Osteoblast (primary cell): Measurements from ENCODE around the gene PDYN. TPM values are rescaled to one million over a fixed set of nuclear protein-coding genes. Genes with fewer than 3 reads are reported as not detected.

Experiments
- DNase-seq: peaks from one replicate; pipeline ENCODE4 v3.0.0; 2011; ENCODE audit warnings: low spot score, mixed read lengths; ENCODE audit not compliant: insufficient read length; ENCODE audit errors: missing footprints
- H2AFZ ChIP-seq: 2 replicates; pipeline ENCODE4 v1.6.0; 2011; ENCODE audit warnings: mild to moderate bottlenecking, low read length
- H3K27ac ChIP-seq: 2 replicates; pipeline ENCODE4 v1.5.1; 2011; ENCODE audit warnings: mild to moderate bottlenecking, low read depth, low read length, moderate library complexity
- H3K27me3 ChIP-seq: 2 replicates; pipeline ENCODE4 v1.6.0; 2012; ENCODE audit warnings: mild to moderate bottlenecking, control low read depth, inconsistent platforms, low read length, moderate library complexity; ENCODE audit not compliant: insufficient read depth
- H3K36me3 ChIP-seq: 2 replicates; pipeline ENCODE4 v1.5.1; 2011; ENCODE audit warnings: mild to moderate bottlenecking, low read length, control low read depth, moderate library complexity; ENCODE audit not compliant: insufficient read depth
- H3K4me1 ChIP-seq: 2 replicates; pipeline ENCODE4 v1.5.1; 2011; ENCODE audit warnings: mild to moderate bottlenecking, low read length, control low read depth, moderate library complexity; ENCODE audit not compliant: insufficient read depth
- H3K4me2 ChIP-seq: 2 replicates; pipeline ENCODE4 v1.6.0; 2011; ENCODE audit warnings: mild to moderate bottlenecking, low read length; ENCODE audit not compliant: insufficient read depth
- H3K4me3 ChIP-seq: fragments of 200-600 bp; sonication (generic); 3 replicates; pipeline ENCODE4 v1.5.1; 2012; ENCODE audit warnings: mild to moderate bottlenecking, low read length, inconsistent platforms; ENCODE audit not compliant: insufficient read depth
- H3K79me2 ChIP-seq: 2 replicates; pipeline ENCODE4 v1.6.0; 2012; ENCODE audit warnings: mild to moderate bottlenecking, low read length, control low read depth, inconsistent platforms; ENCODE audit not compliant: insufficient read depth
- H3K9me3 ChIP-seq: 2 replicates; pipeline ENCODE4 v1.5.1; 2011; ENCODE audit warnings: low read depth, low read length, control low read depth
- H4K20me1 ChIP-seq: 2 replicates; pipeline ENCODE4 v1.6.0; 2012; ENCODE audit warnings: mild to moderate bottlenecking, low read length, control low read depth; ENCODE audit not compliant: insufficient read depth
- total RNA-seq: library from RNA; depleted of rRNA; stranded (reverse); fragments of >200 nt; gene quantifications from 2 replicates; pipeline ENCODE4 v1.2.3, GENCODE V29; 2012
- TF ChIP-seq, protein P1 (sequence below): IDR thresholded peaks from 2 replicates; pipeline ENCODE4 v1.5.1; 2011; ENCODE audit warnings: mild to moderate bottlenecking, low read depth, low read length, moderate library complexity; ENCODE audit errors: extremely low read depth

PDYN gene
- total RNA-seq, 1 donor, result not detected

DNA sequence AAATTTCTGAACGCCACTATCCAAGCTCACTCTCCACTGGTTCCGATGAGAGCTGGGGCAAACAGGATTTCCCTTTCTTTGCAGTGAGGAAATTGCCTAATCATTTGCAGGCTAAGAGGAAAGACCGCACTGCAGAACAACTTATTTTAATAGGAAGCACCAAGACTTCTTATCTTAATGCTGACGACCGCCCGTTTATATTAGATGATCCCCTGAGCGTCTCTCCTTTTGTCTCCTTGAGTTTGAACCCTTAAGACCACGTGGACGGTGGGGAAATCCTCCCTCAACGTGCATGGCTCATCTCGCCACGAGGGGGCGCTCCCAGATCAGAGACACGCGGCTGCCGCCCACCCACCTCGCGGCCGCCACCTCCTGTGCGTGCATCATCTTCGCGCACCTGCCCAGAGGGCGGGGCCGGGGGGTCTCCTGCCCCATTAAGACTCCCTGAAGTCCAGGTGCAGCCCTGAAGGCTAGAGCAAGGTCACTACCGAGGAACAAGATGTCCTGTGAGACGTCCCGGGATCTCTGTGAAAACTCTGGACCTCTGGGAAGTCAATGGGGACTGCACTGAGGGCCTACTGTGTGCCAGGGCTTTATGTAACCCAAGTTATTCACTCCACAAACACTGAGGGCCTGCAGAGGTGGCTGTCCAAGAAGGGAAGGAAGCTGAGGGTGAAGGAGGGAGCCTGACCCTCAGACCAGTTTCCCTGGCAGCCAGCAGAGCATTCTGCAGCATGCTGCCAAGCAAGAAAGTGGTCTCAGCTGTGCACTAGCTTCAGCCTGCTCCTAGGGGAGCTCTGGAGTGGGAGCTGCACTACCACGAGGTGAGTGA is 28.1 kb downstream of the PDYN start:
- no peak overlapping the region for H3K27ac ChIP-seq
- no peaks in the 10 kb centered on the region for H4K20me1 ChIP-seq
- TF ChIP-seq, protein P1, sequence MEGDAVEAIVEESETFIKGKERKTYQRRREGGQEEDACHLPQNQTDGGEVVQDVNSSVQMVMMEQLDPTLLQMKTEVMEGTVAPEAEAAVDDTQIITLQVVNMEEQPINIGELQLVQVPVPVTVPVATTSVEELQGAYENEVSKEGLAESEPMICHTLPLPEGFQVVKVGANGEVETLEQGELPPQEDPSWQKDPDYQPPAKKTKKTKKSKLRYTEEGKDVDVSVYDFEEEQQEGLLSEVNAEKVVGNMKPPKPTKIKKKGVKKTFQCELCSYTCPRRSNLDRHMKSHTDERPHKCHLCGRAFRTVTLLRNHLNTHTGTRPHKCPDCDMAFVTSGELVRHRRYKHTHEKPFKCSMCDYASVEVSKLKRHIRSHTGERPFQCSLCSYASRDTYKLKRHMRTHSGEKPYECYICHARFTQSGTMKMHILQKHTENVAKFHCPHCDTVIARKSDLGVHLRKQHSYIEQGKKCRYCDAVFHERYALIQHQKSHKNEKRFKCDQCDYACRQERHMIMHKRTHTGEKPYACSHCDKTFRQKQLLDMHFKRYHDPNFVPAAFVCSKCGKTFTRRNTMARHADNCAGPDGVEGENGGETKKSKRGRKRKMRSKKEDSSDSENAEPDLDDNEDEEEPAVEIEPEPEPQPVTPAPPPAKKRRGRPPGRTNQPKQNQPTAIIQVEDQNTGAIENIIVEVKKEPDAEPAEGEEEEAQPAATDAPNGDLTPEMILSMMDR, result peak; percentile 89
- H2AFZ ChIP-seq, result peak overlapping the region; percentile 1
- H3K4me3 ChIP-seq, result peak overlapping the region; percentile 15
- DNase-seq, result peak; percentile 81
- H3K27me3 ChIP-seq, result peaks cover 68% of the 10 kb centered on the region
- no peaks in the 10 kb centered on the region for H3K9me3 ChIP-seq
- peaks cover 4% of the 10 kb centered on the region for H3K4me1 ChIP-seq
- no peaks in the 10 kb centered on the region for H3K36me3 ChIP-seq
- peak overlapping the region; percentile 61 for H3K4me2 ChIP-seq
- no peaks in the 10 kb centered on the region for H3K79me2 ChIP-seq

DNA sequence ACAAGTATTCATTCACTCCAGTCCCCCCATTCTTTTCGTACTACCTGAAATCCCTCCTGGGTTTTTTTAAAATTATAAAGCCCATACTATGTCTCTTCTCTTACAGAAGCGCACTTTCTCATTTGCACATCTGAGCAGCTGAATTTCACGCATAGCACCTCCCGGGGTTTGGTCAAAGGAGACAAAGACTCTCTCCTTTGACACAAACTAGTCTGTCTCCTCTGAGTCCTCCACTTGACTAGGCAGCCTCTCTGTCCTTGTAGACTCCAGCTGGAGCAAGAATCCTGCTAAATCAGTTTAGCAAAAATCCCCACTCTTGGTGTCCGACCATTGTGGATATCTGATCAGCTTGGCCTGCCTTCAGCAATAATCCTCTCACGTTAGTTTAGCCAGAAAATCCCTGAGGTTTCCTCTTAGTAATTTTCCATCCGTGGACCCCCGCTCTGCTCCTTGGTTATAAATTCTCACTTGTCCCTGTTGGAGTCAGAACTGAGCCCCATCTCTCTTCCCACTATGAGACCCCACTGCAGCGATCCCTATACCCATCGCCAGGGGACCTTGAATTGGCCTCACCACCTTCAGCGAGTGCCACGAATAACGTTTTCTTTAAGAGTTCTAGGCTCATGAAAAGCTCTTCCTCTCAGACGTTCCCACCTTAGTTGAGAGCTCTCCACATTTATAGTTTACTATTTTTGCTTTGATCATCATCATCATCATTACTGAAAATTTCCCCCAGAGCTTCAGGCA is 29.0 kb downstream of the PDYN start:
- Histone ChIP-seq H3K4me2 (peak overlapping the region; percentile 61), H3K27ac (no peak overlapping the region), H2AFZ (peak overlapping the region; percentile 1), H3K4me3 (no peak overlapping the region), H3K79me2 (no peaks in the 10 kb centered on the region), H3K27me3 (peaks cover 69% of the 10 kb centered on the region), H4K20me1 (no peaks in the 10 kb centered on the region), H3K4me1 (peaks cover 4% of the 10 kb centered on the region), H3K9me3 (no peaks in the 10 kb centered on the region), H3K36me3 (no peaks in the 10 kb centered on the region)
- TF ChIP-seq, protein P1, result no peak
- no peak for DNase-seq

DNA sequence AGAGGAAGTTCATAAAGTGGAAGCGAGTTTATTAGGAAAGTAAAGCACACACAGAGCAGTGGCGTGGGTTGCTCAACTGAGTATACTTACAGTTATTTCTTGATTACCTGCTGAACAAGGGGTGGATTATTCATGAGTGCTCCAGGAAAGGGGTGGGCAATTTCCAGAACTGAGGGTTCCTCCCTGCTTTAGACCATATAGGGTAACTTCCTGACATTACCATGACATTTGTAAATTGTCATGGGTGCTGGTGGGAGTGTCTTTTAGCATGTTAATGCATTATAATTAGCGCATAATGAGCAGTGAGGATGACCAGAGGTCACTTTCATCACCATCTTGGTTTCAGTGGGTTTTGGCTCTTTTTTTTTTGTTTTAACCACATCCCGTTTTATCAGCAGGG is 29.8 kb downstream of the PDYN start:
- Histone ChIP-seq H3K9me3 (no peaks in the 10 kb centered on the region), H2AFZ (no peak overlapping the region), H3K4me1 (peaks cover 4% of the 10 kb centered on the region), H4K20me1 (no peaks in the 10 kb centered on the region), H3K4me3 (no peak overlapping the region), H3K27ac (no peak overlapping the region), H3K36me3 (no peaks in the 10 kb centered on the region), H3K27me3 (peaks cover 62% of the 10 kb centered on the region), H3K79me2 (no peaks in the 10 kb centered on the region), H3K4me2 (no peak overlapping the region)
- DNase-seq, result no peak
- TF ChIP-seq, protein P1, result no peak

DNA sequence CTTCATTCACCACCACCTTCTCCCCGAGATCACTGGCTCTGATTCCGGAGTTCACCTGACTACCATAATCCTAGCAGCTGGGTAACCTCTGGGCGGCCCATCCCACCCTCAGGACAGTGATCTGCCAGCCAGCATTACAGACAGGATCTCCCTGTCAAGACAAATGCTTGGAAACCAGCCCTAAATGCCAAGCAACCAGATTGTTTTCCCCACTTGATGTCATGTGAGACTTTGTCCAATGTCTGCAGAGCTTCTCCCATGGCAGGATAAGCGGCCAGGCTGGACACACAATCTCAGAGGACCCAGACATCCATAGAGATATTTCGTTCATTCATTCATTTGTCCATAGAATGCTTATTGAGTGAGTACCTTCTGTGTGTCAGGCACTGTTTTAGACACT is 32.5 kb downstream of the PDYN start:
- no peaks in the 10 kb centered on the region for H3K36me3 ChIP-seq
- no peaks in the 10 kb centered on the region for H4K20me1 ChIP-seq
- no peak for DNase-seq
- peaks cover 4% of the 10 kb centered on the region for H3K4me1 ChIP-seq
- no peak overlapping the region for H3K4me2 ChIP-seq
- H3K27ac ChIP-seq, result no peak overlapping the region
- H2AFZ ChIP-seq, result no peak overlapping the region
- no peaks in the 10 kb centered on the region for H3K79me2 ChIP-seq
- TF ChIP-seq, protein P1, result no peak
- H3K4me3 ChIP-seq, result no peak overlapping the region
- peaks cover 56% of the 10 kb centered on the region for H3K27me3 ChIP-seq
- no peaks in the 10 kb centered on the region for H3K9me3 ChIP-seq
